NCI-H446 treated with DMSO at 0.1 percent for 48 hours (cell line): ENCODE results near the gene TBC1D1.

Experiments used
- DNase-seq: peaks from one replicate; lab custom pipeline; 2025; lab: John Stamatoyannopoulos, UW

Gene TBC1D1

GRCh38 chr4:37890801-37891259, at the start of gene TBC1D1:
TSS of gene TBC1D1 (plus strand) at chr4:37891084. CDS start at chr4:37902096, 11,012 bp downstream.
- no peak for DNase-seq

DNA sequence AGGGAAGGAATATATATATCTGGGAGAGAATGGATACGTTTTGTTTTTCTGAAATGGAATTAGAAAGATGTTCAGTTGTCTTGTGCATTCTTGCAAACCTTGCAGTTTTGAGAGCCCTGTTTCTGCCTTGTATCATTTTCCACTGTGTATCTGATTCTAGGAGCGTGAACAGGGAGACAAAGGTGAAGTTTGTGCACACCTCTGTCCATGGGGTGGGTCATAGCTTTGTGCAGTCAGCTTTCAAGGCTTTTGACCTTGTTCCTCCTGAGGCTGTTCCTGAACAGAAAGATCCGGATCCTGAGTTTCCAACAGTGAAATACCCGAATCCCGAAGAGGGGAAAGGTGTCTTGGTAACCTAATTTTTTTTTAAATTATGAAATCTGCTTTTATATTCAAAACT, 46.7 kb upstream of the TBC1D1 start:
- no peak for DNase-seq

GRCh38 chr4:37845201-37845600, 45.7 kb upstream of the TBC1D1 start:
- no peak for DNase-seq

GRCh38 chr4:37847311-37847884, 43.5 kb upstream of the TBC1D1 start:
- DNase-seq, result no peak

GRCh38 chr4:37852376-37852775, 38.5 kb upstream of the TBC1D1 start:
- no peak for DNase-seq

GRCh38 chr4:37858112-37858511, 32.8 kb upstream of the TBC1D1 start:
- no peak for DNase-seq

GRCh38 chr4:37858872-37859271, 32.0 kb upstream of the TBC1D1 start:
- no peak for DNase-seq

DNA sequence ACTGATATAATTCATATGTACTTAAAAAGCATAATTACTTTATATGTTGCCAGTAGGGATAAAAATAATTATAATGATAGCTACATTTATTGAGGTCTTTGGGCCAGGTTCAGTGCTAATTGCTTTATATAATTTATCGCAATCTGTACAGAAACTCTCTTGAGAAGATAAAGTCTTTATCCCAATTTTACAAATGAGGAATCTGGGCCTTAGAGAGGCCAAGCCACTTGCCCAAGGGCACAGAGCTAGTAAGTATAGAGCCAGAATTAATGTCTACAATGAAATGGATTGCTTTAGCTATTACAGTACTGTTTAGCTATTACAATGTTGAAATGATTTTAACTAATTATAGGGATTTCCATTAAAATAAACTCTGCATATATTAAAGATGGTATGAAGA, 30.6 kb upstream of the TBC1D1 start:
- DNase-seq, result no peak

DNA sequence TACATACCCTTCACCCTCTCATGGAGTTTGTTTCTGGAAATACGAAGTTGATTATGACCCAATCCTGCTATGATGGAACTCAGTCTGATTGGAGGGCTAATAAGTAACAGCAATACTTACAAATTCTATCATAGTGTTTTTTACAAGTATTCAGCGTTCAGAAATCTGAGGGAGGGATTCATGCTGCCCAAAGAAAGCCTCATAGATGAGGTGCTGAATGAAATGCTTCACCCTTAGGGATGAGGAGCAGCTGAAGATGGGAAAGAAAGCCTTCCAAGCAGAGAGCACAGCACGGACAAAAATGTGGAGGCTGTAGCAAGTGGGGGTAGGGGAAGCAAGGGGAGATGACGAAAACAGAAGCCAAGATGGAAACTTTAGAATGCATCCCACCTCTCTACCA, 27.9 kb upstream of the TBC1D1 start:
- DNase-seq, result no peak

DNA sequence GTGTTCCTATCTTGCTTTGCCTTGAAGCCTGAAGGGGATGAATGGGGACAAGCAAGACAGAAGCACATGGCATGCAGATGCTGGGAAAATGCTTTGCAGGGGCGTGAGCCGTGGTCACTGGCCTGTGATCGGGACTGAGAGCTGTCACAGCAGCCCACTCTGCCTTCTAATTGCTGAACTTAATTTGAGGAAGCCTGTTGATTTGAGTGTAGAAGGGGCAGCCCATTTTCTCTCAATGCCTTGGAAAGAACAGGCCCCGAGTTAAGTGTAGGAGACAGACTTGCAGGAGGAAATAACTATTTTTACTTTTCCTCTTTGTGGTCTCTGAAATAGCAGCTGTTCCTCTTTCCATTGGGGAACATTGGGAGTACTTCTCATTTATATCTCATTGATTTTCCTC, 26.1 kb upstream of the TBC1D1 start:
- no peak for DNase-seq

DNA sequence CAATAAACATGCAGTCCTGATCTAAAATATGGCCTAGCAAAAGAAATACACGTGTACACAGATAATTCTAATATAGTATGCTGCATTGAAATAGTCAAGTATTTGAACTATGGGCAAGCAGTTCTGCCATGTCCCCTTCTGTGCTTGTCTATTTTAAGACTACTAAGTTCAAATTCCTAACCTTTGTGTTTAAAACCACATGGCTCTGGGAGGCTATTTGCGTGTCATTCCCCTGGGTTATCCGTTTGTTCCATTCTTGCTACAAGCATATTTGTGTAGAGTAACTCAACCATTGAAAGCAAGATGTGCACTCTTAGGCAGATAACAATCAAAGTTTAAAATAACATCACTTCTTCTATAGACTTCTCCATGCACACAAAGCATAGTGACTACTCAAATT, 25.4 kb upstream of the TBC1D1 start:
- no peak for DNase-seq

DNA sequence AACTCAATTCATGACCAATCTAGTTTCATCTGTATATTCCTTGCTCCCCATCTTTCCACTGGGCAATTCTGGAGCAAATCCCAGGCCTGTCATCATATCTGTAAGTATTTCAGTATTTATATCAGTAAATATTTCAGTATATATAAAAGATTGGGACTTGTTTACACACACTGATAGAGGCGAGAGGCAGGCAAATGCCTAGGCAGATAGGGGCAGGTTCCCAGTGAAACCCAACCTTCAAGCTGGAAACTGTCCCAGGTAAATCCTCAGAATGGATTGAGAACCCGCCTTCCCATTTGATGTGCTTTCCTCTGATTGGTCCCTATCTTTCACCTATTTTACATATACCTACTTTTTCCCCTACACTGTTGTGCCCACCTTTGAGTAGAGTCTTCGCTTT, 23.8 kb upstream of the TBC1D1 start:
- no peak for DNase-seq

GRCh38 chr4:37868238-37868637, 22.6 kb upstream of the TBC1D1 start:
- no peak for DNase-seq

DNA sequence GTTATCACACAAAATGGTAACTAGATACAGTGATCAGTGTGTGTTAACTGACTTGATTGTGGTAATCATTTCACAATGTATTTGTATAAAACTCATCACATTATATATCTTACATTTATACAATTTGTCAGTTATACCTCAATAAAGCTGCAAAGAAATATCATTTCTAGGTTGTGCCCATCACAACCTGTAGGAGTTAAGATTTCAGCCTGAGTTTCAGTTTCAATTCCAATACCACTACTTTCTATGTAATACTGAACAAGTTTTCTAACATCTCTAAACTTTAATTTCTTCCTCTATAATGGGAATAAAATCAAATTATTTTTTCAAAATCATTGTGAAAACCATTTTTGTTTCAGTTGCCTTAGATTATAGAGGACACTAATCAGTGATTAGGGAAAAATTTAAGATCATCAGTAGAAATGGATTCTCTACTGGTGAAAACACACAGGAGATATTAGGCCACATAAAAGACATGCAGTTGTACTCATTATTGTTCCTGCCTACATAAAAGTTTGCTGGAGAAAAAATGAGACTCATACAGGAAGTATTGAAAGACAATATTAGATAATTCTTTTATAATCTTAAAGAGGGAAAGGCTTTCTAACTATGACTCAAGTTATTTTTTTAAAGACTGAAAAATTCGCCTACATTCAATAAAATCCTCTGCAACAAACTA, 18.4 kb upstream of the TBC1D1 start:
- no peak for DNase-seq

DNA sequence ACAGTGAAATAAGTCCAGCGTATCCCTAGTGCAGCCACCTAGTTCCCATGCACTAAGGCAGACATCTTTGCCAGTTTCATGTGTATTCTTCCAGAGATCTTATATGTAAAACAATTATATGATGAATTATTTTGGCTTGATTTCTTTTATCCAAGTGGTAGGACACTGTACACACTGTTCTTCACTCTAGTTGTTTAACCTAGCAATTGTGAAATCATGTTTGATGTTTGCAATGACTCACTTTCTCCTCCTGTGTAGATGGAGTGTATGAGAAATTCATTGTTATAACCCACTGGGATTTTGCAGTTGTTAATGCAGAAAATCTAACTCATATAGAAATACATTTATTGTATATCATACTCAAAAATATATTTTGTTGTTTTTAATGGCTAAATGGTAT, 17.5 kb upstream of the TBC1D1 start:
- no peak for DNase-seq

GRCh38 chr4:37876156-37876555, 14.7 kb upstream of the TBC1D1 start:
- no peak for DNase-seq

DNA sequence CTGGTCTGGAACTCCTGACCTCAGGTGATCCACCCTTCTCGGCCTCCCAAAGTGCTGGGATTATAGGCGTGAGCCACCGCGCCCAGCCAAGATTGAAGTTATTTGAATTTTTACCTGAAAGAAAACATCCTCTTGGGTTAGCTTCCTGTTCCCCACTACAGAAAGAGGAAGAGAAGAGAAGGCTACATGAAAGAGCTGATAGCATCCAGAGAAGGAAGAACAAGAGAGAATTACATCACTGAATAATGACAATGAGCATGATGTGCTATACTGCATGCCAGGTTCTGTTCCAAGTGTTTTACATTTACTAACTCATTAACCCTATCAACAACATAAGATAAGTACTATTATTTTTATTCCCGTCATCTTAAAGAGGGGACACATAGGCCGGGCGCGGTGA, 11.5 kb upstream of the TBC1D1 start:
- no peak for DNase-seq

GRCh38 chr4:37881811-37882210, 9.1 kb upstream of the TBC1D1 start:
- no peak for DNase-seq

DNA sequence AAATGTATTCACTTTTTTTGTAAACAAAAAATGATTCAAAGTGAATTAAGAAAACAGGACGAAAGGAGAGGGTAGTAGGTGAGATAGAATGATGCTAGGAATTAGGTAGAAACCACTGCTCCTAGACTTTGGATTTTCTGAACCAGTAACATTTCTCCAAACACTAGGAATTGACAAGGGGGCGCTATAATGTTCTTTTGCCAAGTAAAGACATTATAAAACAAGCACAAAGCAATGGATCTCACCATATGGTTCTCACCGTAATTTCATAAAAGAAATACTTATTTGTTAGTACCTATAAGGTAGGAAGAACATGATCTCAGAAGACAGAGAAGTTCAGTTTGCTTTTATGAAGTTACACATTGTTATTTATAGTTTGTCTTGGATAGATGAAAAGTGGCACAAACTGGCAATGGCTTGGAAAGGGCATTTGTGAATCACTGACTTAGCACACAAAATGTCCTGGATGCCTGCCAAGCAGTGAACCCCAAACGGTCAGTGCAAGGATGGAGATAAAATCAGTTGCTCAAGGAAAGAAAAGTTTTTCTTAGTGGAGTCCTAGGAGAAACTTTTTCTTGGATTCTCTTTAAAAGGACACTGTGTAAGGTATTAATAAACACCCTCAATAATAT, 8.1 kb upstream of the TBC1D1 start:
- no peak for DNase-seq

DNA sequence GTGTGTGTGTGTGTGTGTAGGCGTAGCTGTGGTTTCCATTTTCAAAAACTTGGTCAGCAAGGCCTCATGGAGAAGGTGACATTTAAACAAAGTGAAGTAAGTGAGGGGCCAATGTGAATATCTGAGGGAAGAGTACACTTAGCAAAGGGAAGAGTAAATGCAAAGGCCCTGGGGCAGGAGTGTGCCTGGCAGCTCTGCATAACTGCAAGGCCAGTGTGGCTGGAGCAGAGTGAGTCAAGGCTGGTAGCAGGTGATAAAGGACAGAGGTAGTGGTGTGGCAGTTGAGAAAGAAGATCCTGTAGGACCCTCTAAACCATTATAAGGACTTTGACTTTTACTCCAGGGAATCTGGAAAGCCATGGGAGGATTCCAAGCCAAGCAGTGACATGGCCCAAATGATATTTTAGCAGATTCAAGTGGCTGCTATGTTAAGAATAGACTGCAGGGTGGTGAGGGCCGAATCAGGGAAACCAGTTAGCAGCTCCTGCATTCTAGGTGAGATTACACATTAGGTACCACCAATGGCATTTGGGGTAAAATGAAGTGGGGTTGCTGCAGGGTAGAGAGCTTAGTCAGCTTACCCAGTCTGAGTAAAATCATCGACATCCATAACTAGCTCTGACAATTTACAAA, 5.9 kb upstream of the TBC1D1 start:
- no peak for DNase-seq

GRCh38 chr4:37885496-37885895, 5.4 kb upstream of the TBC1D1 start:
- DNase-seq, result no peak

- DNase-seq, result no peak
Measured at GRCh38 chr4:37889849-37890800, 759 bp upstream of the TBC1D1 start.
